ENCODE results near the gene ERCC3.

ERCC3 gene

DNA sequence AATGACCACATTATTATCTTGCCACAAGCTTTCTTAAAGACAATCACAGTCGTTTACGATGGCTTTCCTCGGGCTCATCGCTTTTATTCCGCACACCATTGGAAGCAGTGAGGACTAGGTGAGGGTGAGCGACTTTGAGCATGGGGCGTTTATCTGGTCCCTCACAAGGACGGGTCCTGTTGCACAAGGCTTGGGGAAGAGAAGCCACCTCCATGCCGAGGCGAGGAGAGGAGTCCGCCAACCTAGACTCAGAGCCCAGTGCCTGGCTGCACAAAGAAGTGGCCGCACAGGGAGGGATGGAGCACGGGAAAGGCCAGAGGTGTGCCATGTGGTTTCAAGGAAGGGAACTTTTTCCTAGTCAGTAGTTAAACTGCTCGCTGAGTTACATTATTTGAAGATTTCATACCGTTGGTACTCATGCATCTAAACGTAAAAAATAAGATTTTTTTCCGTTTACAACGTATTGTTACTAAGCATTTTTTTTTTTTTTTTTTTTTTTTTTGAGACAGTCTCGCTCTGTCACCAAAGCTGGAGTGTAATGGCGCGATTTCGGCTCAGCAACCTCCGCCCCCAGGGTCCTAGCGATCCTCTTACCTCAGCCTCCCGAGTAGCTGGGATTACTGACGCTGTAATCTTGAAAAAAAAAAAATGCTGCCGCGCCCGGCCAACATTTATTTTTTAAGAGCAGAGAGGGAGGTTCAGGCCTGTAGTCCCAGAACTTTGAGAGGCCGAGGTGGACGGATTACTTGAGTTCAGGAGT lies 73.0 kb downstream of the ERCC3 start:
- TF ChIP-seq GATA3 (IDR thresholded peaks at IDR 0.05; ENCODE audit: low read depth, low read length) (no peak), GATA2 (IDR thresholded peaks at IDR 0.05; ENCODE audit: low read depth, low read length) (no peak)

DNA sequence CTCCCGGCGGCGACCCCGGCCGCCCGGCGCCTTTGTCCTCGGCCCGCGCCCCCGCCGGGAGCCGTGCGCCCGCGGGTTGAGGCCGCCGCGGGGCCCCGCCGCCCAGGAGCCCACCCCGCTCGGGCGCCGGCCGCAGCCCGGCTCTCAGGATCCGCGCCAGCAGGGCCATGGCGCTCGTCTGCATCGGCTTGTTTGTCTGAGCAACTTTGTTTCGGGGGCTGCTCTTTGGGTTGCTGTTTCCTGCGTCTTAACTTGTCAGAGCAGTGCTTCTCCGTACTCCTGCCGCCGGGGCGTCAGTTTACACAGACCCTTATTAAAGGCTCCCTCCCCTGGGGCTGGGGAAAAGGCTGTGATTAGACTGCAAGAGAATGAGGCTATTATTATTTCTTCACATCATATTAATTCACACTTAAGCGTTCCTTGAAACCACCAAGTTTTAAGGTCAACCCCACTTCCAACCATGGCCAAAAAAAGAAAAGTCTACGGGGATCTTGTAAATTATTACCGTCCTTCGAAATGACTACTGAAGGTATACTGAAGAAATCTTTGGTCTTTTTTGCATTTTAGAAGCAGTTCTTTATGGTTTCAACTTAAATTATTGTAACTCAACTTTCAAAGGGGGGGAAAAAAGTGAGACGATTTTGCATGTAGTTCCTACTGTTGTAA lies 73.7 kb downstream of the ERCC3 start, which contains the start of gene CYP27C1:
TSS of gene CYP27C1 (minus strand) at position 198 of the 666 bp plus-strand sequence. CDS start at position 169, 29 bp downstream.
- TF ChIP-seq GATA3 (IDR thresholded peaks at IDR 0.05; ENCODE audit: low read depth, low read length) (no peak), GATA2 (IDR thresholded peaks at IDR 0.05; ENCODE audit: low read depth, low read length) (no peak)

DNA sequence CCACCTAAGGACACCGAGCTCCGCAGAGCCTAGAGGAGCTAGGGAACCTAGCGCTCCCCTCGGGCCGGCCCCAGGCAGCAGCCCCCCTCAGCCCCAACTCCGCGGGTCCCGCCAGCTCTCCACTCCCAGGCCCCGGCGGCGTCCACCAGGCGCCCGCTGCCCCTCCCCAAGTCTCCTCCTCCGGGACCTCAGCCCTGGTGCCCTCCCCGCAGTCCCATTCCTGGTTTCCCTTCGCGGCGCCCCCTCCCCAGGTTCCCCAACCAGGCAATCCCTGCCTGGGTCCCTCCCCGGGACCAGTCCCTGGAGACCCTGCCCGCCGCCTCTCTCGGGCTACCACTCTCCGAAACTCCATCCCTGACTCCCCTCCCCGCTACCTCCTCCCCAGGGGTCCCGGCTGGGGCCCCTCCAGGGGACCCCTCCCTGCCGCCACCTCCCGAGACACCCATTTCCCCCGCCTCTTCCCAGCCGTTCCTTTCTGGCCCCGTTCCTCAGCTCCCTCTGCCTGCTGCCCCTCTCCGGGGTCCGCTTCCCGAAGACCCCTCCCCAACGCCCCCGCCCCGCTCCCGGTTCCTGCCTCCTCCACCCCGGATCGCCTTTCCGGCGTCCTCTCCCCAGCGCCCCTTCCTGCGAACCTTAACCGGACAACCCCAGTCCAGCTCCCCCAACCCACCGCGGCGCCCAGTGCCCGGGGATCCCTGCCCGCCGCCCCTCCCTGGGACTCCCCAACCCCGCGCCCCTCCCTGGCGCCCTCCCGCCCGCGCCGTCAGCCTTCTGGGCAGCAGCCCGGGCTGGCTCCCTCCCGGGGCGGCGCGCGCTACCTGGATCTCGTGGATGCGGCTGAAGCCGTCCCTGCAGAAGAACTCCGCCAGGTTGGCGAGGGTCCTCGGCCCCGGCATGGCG lies 74.5 kb downstream of the ERCC3 start:
- TF ChIP-seq GATA3 (IDR thresholded peaks at IDR 0.05; ENCODE audit: low read depth, low read length) (no peak), GATA2 (IDR thresholded peaks at IDR 0.05; ENCODE audit: low read depth, low read length) (no peak)

DNA sequence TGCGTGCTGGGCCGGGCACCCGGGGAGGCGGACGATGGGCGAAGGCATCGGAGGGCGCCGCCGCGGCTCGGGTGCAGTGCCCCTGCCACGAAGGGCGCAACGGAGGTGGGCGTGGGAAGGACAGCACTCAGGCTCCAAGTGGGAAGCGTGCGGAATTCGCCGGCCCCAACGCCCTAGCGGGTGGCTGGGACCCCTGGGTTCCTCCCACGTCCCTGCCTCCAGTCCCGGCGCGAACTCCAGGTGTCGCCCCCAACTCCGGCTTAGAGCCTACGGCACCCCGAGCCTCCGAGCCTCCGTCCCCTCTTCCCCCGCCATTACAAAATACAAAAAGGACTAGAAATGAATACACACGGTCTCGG lies 75.2 kb downstream of the ERCC3 start:
- TF ChIP-seq GATA2 (IDR thresholded peaks at IDR 0.05; ENCODE audit: low read depth, low read length): no peak
- no peak for TF ChIP-seq GATA3 (IDR thresholded peaks at IDR 0.05; ENCODE audit: low read depth, low read length)

DNA sequence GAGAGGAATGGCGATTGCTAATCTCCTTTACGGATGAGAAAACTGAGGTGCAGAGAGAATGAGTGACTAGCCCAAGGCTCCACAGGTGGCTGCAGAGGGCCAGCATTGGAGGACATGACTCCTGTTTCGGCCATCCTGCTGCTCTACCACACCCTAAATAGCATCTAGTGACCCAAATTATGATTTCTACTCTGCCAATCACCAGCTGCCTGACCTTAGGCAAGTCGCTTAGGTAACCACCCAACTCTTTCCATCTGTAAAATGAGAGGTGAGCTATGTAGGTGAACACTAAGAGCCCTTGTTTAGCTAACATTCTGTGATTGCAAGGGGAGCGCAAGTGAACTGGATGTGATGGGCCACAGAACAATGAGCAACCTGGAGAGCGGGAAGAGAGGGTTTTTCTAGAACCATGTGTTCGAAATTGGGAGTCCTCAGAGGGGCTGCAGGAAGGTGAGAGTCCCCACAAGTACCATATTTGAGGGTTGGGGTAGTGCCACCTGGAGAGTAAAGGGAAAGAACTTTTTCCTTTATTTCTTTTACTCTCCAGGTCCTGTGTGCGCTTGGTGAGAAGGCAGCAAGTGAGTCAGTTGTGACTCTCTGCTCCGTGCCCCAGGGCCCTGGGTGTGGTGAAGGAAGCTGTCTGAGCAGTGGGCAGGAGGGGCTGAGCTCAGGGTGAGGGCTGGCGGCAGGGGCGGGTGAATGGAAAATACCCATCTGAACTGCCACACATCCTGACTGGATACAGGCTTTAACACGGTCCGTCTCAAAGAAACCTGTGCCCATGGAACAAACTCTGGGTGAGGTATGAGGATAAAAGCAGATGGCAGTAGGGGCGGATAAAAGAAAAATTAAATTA lies 76.2 kb downstream of the ERCC3 start:
- TF ChIP-seq GATA2 (IDR thresholded peaks at IDR 0.05; ENCODE audit: low read depth, low read length): no peak
- TF ChIP-seq GATA3 (IDR thresholded peaks at IDR 0.05; ENCODE audit: low read depth, low read length): no peak

DNA sequence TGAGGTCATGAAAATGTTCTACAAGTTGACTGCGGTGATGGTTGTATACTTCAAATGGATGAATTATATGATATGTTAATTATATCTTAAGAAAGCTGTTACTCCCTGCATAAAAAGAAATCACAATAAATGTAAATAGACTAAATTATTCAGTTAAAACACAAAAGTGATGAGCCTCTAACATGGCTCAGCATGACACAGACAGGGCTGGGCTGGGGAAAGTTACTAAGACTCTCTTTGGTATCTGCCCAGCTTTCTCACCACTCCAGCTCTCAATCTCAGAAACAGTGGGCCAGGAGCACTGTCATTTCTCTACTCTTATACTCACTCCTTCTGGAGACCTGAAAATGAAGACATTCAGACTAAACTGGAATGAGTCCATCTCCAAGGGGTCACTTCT lies 77.4 kb downstream of the ERCC3 start:
- TF ChIP-seq GATA3 (IDR thresholded peaks at IDR 0.05; ENCODE audit: low read depth, low read length) (no peak), GATA2 (IDR thresholded peaks at IDR 0.05; ENCODE audit: low read depth, low read length) (no peak)

DNA sequence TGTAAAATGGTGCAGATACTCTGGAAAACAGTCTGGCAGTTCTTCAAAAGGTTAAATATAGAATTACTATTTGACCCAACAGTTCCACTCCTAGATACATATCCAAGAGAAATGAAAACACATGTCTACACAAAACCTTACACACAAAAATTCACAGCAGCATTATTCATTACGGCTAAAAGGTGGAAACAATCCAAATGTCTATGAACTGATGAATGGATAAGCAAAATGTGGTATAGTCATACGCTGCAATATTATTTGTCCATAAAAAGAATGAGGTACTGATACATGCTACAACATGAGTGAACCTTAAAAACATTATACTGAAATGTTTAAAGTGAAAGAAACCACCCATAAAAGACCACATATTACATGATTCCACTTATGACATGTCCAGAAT lies 77.8 kb downstream of the ERCC3 start:
- TF ChIP-seq GATA2 (IDR thresholded peaks at IDR 0.05; ENCODE audit: low read depth, low read length) (no peak), GATA3 (IDR thresholded peaks at IDR 0.05; ENCODE audit: low read depth, low read length) (no peak)

DNA sequence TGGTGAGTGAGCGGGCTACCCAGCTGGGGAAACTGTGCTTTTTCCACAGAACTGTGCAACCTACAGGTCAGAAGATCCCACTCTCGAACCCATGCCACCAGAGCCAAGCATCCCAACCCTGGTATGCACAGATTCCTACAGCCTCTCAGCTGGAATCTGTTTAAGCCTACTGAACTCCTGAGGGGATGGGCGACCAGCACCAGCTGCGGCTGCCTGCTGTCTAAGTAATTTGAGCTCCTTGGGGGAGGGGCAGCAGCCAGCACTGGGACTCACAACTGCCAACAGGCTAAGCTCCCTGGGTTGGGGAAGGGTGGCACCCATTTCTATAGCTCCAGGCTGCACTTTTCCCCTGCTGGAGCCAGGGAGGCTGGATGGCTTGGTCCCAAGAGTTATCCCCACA lies 85.6 kb downstream of the ERCC3 start:
- TF ChIP-seq GATA2 (IDR thresholded peaks at IDR 0.05; ENCODE audit: low read depth, low read length): no peak
- TF ChIP-seq GATA3 (IDR thresholded peaks at IDR 0.05; ENCODE audit: low read depth, low read length): no peak

Measured in SH-SY5Y (cell line).